Middle frontal gyrus (tissue), 1 donor: Measurements from ENCODE around the gene NAV1.
"Not testable (repeated sequence)": the region's sequence is repeated elsewhere in the genome, so short reads cannot be mapped to it uniquely, and the experiment has no call there.

Source experiments
- DNase-seq: peaks from one replicate; pipeline ENCODE4 v3.0.0-alpha.2; 2015; ENCODE audit warnings: low spot score; ENCODE audit errors: extremely low spot score

NAV1 gene

DNA sequence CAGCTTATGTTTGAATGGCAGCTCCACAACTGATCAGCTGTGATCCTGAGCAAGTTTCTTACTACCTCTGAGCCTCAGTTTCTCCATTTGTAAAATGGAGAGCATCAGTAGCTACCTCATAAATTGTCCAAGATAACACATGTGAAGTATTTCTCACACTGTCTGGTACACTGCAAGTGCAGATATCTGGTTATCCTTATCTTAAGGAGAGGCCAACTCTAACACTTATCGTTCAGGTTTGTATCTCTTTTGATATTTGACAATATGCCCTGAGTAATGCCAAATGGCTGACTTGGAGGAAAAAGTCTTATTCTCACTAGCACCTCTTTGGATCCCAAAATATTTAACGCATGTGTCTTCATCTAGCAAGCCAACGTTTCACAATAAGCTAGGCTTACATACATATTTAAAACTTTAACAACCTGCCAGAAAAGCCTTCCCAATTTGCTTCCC, 34.7 kb upstream of the NAV1 start:
- no peak for DNase-seq

DNA sequence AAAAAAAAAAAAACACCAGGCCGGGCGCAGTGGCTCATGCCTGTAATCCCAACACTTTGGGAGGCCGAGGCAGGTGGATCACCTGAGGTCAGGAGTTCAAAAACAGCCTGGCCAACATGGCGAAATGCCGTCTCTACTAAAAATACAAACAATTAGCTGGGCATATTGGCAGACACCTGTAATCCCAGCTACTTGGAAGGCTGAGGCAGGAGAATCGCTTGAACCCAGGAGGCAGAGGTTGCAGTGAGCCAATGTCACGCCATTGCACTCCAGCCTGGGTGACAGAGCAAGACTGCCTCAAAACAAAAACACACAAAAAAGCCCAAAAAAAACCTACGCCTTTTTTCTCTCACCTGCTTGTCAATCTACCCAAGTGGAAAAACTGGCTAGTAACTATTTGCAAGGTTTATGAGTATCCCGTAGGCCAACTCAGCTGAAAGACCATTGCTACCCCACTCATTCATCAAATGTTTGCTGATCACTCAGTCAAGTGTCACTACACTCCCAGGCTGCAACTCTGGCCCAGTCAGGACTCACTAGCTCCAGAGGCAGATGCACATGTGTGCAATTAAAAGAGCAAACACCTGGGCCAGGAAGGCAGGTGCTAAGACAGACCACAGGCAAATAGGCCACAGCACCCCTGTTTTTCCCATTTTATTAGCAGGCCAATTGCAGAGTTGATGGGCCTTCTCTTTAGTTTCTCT, 34.0 kb upstream of the NAV1 start:
- DNase-seq, result no peak

DNA sequence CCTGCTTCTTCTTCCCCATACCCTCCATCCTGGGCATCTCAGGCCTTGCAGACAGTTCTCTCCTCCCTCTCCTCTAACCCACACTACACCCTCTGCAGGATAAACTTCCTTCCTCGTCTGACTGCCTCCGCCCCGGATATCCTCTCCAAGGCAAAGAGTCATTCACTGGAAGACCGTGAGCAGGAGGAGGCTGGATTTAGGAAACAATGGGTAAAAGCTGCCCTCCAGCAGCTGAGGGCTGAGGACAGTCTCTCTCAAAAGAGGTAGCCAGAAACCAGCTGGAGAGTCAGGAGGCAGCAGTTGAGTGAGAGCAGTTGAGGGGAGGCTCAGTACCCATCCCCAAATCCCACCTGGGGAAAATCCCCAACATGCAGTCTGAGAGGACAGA, 33.4 kb upstream of the NAV1 start:
- DNase-seq, result no peak

DNA sequence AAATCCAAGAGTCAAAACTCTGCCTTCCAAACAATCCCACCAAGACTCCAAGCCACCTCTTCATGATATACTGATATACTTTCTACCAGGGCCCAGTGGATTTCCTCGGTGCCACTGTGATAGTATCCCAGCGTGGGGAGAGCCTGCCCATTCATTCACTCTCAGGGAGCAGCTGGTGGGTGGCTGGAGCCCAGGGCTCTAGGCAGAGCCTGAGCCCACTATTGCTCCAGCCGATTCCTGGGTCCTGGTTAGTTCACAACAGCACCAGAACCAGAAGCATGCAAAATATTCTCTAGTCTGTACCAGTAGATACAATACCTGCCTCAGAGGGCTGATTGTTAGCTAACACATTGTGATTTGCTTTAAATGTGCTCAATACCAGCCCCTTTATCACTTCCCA, 32.8 kb upstream of the NAV1 start:
- DNase-seq, result no peak

DNA sequence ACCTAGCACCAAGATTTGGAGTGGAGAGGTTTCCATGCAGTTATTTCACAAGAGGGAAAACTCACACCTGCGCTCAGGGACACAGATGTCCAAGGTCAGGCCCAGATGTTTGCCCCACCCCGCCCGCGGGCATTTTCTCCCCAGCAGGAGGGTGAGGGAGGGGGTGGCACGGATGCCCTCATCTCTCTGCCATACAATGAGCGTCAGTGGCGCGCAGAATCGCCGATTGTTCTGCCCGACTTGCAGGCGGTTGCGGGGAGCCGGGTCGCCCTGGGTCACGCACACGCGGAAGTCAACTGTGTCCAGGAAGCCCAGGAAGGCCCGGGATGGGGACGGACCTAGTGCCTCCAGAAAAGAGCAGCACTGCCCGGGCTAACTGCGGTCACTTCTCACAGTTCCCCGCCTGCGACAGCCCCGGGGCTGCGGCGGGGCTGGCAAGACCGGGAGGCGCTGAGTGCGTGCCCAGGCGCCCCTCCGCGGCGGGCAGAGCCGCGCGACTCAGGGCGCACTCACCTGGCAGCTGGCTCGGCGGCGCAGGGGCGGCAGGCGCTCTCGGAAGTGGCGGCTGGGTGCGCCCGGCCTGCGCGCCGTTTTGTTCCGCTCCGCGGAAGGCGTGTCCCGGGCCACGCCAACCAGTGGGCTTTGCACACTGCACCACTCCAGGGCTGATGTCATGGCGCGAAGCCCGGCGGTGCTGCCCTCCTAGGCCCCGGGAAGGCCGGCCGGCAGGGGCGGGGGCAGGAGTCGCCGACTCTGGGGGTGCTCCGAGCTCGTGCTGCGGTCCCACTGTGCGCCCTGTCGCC, 32.2 kb upstream of the NAV1 start, which contains the start of gene CSRP1:
Gene CSRP1, minus strand, starts transcription at position 567 of the 803 bp plus-strand sequence. CDS start 10,820 bp downstream, outside the sequence.
- DNase-seq, result peak; percentile 53

DNA sequence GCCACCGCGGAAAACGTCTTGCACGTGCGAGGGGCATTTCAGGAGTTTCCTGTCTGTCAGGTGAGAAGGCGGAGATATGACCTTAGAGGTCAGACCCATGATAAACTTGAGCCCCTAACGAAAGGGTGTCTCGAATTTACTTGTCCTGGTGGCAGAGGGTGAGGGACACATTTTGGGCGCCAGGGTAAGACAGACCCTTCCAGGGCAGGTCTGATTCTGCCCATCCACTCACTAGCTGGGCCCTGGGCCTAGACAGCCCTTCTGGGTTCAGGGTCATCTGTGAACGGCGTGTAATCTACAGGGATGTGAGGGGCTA, 31.6 kb upstream of the NAV1 start:
- DNase-seq, result no peak

DNA sequence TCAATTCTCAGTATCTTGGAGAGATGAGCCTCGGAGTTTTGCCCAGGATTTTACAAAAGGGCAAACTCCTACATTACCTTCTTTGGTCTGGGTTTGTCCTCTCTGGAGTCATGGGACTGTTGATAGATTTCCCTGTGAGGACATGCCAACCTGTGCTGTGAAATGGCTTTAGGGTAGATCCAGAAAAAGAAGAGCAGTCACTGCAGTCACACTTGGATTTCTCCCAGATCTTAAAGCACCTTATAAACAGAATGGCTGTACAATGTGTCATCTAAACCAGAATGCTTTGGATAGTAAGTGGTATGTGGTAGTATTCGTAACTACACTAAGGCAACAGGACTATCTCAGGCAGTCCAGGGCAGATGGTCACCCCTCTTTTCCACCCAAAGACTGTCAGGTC, 30.1 kb upstream of the NAV1 start:
- no peak for DNase-seq

DNA sequence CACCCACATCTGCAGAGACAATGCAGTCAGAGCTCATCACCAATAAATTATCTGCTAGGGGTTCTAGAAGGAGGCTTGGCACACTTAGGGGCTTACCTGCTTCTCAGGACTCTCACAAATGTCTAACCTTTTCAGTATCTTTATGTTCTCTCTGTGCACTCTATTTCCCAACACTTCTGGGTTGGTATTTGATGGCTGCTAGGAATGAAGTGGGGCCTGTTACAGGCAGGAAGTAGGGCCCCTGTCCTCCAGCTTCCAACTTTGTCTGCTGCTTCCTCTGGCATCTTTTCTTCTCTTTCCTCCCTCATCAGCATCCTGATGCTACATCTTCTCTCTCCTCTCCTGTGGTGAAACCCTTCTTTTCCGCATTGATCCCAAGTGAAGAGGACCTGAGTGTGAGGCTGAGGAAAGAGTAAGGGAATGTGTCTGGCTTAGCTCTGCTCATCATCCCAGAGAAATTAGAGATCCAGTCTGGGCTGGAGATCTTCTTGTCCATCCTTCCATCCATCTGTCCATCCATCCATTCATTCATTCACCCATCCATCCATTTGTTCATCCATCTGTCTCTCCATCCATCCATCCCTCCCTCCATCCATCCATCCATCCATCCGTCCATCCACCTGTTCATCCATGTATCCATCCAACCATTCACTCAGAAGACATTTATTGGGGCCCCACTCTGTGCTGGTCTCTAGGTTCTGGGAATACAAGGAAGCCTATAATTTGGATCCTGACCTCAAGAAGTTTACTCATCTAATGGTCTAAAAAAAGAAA, 29.1 kb upstream of the NAV1 start:
- DNase-seq, result no peak

DNA sequence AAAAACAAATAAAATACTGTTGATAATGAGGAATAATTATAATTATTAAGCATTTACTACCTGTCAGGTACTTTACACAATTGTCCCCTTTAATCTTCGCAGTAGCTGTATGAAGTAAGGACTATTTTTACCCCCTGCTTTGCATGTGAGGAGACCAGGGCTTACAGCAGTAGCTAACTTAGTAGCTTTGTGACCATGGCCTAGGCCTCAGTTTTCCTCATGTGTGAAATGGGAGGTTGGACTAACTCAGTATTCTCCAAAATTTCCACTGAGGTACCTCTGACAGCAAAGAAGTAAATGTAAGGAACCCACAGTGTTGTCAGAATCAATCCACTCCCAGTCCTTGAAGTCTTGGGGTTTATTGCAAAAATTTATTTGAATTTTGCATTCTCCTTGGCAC, 28.2 kb upstream of the NAV1 start:
- no peak for DNase-seq

DNA sequence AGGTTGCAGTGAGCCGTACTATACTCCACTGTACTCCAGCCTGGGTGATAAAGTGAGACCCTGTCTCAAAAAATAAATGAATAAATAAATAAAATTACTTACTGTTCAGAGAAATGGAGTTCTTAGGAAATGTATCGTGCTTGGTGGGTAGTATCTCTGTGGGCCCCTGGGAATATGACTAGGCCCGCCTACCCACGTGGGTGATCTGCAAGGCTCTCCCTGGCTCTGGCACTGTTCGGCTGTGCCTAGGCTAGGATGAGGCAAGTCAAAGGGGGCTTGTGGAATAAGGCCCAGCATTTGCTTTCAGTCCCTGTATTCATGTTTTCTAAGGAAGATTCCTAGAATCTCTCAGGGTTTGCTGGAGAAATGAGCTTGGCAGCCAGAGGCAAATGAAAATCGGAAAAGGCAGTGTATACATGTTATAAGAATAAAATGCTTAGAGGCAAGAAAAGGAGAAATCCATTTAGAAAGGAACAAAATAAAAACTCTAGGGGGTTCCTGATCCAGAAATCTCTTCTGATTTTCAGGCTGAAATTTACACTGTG, 27.5 kb upstream of the NAV1 start:
- no peak for DNase-seq

DNA sequence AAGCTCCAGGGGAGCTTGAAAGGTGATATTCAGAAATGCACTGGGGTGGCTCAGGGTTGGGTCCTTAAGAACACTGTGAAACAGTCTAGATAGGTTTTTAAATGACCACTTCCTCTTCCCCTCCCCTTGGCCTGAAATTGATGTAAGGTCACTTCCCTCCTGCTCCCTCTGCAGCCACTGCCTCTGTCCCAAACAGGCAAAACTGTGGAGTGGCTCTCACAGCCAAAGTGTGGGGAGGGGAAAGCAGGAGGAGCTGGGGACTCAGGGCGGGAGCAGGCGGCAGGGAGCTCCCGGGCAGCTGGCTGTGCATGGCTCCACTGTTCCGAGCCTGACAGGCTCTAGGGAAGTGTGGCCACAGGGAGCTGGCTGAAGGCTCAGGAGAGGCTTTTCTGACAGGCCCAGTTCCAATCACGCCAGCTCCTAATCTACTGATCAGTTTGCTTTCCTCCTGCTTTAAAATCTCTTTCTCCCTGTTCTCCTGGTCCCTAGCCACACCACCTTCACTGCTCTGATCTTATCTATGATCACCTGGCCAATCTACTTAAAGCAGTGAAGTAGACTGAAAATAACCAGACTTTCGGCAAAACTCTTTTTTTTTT, 26.9 kb upstream of the NAV1 start:
- DNase-seq, result peak; percentile 34

DNA sequence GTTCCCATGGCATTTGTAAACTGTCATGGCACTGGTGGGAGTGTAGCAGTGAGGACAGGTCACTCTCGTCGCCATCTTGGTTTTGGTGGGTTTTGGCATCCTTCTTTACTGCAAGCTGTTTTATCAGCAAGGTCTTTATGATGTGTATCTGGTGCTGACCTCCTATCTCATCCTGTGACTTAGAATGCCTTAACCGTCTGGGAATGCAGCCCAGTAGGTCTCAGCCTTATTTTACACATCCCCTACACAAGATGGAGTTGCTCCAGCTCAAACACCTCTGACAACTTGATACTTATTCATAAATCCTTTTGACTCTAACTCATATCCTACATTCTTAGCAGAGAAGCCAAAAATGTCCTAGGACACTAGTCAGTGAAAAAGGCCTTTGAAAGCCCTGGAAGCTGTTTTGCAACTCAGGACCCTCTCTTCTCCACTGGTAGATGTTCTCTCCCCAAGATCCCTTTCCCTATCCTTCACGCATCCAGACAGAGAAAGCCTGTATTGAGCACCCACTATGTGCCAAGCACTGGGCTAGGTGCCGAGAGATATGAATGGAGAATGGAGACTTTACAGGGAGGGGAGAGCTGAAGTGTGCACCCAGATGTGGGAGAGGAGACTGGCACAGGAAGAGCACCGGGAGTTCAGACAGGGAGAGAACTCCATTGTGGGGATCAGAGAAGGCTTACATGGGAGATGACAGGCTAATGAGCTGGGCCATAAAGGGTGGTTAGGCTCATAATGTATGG, 25.3 kb upstream of the NAV1 start:
- no peak for DNase-seq

DNA sequence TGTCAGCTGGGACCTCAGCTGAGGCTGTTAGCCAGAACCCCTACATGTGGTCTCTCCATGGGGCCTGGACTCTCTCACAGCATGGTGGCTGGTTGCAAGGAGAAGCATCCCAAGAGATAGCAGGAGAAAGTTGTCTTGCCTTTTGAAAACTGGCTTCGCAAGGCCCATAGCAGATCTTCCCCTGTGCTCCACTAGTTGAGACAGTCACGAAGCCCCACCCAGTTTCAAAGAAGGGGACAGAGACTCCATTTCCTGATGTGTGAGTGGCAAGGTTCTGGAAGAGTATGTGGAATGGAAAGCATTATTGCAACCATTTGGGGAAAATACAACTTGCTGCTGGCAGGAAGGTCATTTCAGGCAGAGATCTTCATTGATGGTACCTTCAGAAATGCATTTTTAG, 24.5 kb upstream of the NAV1 start:
- no peak for DNase-seq

DNA sequence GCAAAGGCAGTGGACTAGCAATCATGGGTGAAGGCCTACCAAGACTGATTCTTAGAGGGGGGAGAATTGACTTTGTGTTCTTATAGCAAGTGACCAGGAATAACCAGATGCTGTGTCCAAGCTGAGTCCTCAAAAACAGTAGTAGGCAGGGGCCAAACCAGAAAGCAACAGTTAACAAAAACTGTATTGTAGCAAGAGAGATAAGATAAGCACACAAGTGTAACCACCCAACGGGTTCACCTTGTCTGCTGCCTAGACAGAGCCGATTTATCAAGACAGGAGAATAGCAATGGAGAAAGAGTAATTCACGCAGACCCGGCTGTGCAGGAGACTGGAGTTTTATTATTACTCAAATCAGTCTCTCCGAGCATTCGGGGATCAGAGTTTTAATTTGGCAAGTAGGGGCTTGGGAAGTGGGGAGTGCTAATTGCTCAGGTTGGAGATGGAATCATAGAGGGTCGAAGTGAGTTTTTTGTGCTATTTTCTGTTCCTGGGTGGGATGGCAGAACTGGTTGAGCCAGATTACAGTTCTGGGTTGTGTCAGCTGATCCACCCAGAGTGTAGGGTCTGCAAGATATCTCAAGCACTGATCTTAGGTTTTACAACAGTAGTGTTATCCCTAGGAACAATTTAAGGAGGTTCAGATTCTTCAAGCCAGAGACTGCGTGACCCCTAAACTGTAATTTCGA, 23.7 kb upstream of the NAV1 start:
- no peak for DNase-seq

DNA sequence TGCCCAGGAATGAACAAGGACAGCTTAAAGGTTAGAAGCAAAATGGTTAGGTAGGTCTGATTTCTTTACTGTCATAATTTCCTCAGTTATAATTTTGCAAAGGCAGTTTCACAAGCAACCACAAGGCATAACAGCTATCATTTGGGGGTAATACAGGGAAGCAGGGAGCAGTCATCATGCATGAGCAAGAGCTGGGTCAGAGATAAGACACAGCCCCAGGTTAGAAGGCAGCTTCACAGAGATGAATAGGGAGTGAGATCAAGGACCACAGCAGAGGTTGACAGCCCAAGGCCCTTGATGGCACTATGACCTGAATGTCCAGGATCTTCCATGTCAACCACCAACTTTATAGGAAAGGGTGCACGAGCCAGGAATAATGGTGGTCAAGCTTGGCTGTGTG, 23.0 kb upstream of the NAV1 start:
- DNase-seq, result no peak

DNA sequence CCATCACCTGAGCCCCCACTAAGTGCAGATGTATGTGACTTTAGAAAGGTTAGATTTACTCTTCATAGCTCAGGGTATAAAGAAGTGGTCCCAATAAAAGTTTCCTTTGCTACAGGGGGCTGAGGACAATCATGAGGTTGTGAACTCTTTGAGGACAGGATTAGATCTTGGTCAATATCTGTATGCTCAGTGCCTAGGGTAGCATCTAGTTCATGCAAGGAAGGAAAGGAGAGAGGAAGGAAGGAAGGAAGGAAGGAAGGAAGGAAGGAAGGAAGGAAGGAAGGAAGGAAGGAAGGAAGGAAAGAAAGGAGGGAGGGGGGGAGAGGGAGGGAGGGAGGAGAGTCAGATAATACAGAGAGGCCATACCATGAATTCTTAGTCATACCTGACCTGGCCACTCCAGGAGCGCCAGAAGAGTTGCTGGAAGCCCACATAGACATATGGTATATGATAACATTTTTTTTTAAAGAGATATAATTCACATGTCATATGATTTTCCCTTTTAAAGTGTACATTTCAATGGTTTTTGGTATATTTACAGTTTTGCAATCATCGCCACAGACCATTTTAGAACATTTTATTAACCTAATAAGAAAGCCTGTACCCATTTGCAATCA, 22.3 kb upstream of the NAV1 start:
- no peak for DNase-seq

DNA sequence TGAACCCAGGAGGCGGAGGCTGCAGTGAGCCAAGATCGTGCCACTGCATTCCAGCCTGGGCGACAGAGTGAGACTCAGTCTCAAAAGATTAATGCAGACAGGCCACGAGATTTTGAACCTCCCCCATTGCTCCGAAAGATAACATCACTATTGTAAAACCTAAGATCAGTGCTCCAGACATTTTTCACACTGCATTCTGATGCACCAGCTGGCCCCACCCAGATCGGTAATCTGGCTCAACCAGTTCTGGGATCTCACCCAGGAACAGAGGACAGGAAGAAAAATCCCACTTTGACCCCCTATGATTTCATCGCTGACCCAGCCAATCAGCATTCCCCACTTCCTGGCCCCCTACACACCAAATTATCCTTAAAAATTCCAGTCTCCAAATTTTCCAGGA, 21.3 kb upstream of the NAV1 start:
- DNase-seq, result no peak

DNA sequence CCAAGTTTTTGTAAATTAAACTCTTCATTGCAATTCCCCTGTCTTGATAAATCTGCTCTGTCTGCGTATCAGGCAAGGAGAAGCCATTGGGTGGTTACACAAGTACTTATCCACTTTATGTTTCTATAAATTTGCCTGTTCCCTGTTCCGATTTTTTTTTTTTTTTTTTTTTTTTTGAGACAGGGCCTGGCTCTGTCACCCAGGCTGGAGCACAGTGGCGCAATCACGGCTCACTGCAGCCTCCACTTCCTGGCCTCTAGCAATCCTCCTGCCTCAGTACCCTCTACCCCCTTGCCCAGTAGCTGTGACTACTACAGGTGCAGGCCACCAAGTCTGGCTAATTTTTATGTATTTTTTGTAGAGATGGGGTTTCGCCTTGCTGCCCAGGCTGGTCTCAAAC, 20.9 kb upstream of the NAV1 start:
- DNase-seq, result no peak

DNA sequence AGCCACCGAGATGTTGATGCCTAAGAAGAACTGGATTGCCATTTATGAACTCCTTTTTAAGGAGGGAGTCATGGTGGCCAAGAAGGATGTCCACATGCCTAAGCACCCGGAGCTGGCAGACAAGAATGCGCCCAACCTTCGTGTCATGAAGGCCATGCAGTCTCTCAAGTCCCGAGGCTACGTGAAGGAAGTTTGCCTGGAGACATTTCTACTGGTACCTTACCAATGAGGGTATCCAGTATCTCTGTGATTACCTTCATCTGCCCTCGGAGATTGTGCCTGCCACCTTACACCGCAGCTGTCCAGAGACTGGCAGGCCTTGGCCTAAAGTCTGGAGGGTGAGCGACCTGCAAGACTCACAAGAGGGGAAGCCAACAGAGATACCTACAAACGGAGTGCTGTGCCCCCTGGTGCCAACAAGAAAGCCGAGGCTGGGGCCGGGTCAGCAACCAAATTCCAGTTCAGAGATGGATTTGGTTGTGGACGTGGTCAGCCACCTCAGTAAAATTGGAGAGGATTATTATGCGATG, 18.8 kb upstream of the NAV1 start:
- DNase-seq, result not testable (repeated sequence)
